Nephron progenitor cell (in vitro differentiated cells): ENCODE measurements around the gene FOXD2.

Experiments
- DNase-seq: peaks from one replicate; pipeline ENCODE4 v3.0.0; 2021
- H3K27ac Mint-ChIP-seq: 2 replicates; pipeline ENCODE4 v1.8.0; 2021; ENCODE audit warnings: mild to moderate bottlenecking, moderate library complexity, mixed read lengths
- H3K27me3 Mint-ChIP-seq: 2 replicates; pipeline ENCODE4 v1.8.0; 2021; ENCODE audit warnings: mild to moderate bottlenecking, low read depth, mixed read lengths; ENCODE audit not compliant: poor library complexity
- H3K36me3 Mint-ChIP-seq: 2 replicates; pipeline ENCODE4 v1.8.0; 2021; ENCODE audit warnings: low read depth, mixed read lengths
- H3K4me1 Mint-ChIP-seq: 2 replicates; pipeline ENCODE4 v1.8.0; 2021; ENCODE audit warnings: mixed read lengths
- H3K4me3 Mint-ChIP-seq: 2 replicates; pipeline ENCODE4 v1.8.0; 2021; ENCODE audit warnings: mild to moderate bottlenecking, moderate library complexity, mixed read lengths
- H3K9me3 Mint-ChIP-seq: 2 replicates; pipeline ENCODE4 v1.8.0; 2021; ENCODE audit warnings: mild to moderate bottlenecking, moderate library complexity, mixed read lengths
- CTCF ChIP-seq: fragments of 200-600 bp; sonication (generic); IDR thresholded peaks from 2 replicates; pipeline ENCODE4 v1.5.0; 2021; ENCODE audit warnings: antibody characterized with exemption

The FOXD2 gene

DNA sequence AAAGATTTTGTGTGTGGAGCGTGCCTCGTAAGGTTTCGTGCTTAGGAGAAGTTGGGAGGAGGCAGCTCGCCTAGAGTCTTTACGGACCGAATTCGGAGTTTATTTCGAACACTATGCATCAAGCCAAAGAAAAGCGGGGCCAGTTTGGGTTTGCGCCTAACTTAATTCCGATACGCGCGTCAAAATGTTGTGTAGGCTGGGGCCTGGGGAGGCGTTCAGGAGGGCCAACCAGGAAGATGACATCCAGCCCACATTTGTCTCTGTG lies 6.4 kb downstream of the FOXD2 start:
- no peaks in the 10 kb centered on the region for H3K27me3 Mint-ChIP-seq
- H3K4me1 Mint-ChIP-seq = peaks cover 36% of the 10 kb centered on the region
- H3K36me3 Mint-ChIP-seq = peaks cover 26% of the 10 kb centered on the region
- no peak overlapping the region for H3K4me3 Mint-ChIP-seq
- TF ChIP-seq CTCF = no peak
- H3K9me3 Mint-ChIP-seq = no peaks in the 10 kb centered on the region
- H3K27ac Mint-ChIP-seq = no peak overlapping the region
- DNase-seq = no peak

DNA sequence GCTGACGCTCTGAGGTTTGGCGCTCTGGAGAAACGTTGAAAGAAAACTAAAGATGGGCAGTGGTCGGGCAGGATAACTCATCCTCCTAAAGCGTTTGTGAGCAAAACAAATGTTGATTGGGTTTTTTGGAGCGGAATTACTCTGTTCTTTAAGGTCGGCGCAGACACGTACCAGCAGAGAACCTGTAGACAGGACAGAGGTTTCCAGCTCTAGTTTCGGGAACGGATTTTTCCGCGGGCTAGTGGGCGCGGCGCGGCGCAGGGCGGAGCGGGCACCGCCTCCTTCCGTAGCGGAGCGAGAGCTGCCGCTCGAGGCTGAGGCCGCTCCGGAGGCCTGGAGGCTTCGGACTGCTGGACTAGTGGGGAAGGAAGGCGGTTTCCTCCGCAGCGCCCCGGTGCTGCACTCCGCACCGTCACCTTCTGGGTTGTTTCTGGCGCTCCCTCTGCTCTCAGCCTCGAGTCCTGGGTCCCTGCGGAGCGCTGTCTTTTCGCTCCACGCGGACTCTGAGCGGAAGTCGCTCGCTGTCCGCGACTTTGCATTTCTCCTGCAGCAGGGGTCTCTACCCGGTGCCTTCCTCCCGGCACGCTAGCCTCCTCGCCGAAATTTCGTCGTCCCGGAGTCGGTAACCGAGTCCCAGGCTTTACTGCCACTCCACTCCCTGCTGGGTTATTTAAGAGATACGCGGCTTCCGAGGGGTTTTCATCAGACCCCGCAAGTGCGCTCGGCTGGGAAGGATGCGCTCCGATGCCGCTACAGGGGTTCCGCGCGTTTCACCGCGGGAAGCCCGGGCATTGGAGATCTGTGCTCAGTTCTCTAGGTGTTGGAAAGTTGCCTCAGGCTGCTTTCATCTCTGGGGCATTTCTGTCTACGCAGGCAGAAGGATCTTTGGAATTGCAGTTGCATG lies 7.0 kb downstream of the FOXD2 start:
- Mint-ChIP-seq H3K4me3 (no peak overlapping the region), H3K9me3 (no peaks in the 10 kb centered on the region), H3K27ac (no peak overlapping the region), H3K27me3 (no peaks in the 10 kb centered on the region), H3K36me3 (peaks cover 26% of the 10 kb centered on the region), H3K4me1 (peaks cover 41% of the 10 kb centered on the region)
- peak; percentile 68 for DNase-seq
- TF ChIP-seq CTCF = no peak

DNA sequence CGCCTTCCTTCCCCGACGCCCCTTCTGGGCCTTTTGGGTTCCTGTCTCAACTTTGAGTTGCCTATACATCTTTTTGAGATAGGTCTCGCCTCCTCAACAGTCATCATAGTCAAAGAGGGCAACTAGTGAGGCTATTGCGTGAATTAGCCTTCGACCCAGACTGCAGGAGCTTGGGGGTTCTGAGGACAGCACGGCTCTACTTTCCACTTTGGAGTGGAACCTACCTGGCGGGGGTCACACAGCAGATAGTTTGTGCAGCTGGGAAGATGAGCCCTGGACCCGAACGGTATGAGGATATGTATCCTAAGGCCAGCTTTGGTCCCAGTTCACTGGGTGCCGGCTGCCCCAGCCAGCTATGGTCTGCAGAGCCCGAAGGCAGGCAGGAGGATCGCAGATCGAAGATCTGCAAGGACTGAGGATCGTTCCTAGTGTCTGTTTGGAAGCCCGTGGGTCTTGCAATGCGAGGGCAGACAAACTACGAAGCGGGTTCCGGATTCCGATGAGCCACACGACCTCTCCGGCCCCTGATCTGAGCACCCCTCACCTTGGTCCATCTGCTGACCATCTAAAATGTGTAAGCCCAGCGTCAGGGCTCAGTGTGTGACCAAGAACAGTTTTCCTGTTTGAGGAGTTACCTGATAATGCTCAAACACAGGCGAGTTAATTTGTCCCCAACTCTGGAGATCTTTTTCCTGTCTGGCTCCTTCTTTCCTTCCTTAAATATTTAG lies 8.1 kb downstream of the FOXD2 start:
- TF ChIP-seq CTCF = no peak
- Mint-ChIP-seq H3K9me3 (no peaks in the 10 kb centered on the region), H3K4me1 (peaks cover 53% of the 10 kb centered on the region), H3K27me3 (no peaks in the 10 kb centered on the region), H3K36me3 (peaks cover 26% of the 10 kb centered on the region), H3K4me3 (no peak overlapping the region), H3K27ac (no peak overlapping the region)
- no peak for DNase-seq

GRCh38 chr1:47448462-47449222 lies 10.8 kb downstream of the FOXD2 start:
- no peak overlapping the region for H3K27ac Mint-ChIP-seq
- no peaks in the 10 kb centered on the region for H3K9me3 Mint-ChIP-seq
- no peak overlapping the region for H3K4me3 Mint-ChIP-seq
- DNase-seq = no peak
- peaks cover 26% of the 10 kb centered on the region for H3K36me3 Mint-ChIP-seq
- no peak for TF ChIP-seq CTCF
- H3K27me3 Mint-ChIP-seq = no peaks in the 10 kb centered on the region
- H3K4me1 Mint-ChIP-seq = peaks cover 67% of the 10 kb centered on the region

DNA sequence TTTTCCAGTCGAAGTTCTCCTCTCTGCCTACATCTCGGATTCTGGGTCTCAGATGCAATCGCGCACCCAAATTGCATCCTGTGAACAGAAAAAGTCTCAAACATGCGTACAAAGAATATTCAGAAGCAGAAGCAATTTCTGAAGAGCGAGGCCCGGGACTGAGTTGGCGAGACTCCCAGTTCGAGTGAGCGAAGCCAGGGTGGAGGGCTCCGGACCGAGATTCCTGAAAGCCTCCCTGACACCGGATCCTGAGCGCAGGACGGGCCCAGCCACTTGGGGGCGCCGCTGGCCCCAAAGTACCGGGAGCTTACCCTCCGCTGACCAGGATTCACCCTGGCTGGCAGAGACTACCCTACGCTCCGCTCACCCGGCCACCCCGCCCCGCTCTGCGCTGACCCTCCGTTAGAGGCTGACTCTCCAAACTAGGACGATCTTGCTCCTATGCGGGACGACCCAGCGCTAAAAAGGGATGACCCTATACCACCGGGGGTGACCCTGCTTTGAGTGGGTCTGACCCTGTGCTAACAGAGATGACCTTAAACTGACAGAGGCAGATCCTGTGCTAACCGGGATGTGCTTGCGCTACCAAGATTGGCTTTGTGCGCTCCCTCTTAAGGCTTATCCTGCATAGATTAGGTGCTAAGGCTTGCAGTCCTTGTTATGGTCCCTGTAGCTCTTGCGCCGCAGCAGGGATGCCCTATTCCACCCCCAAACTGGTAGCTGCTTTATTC lies 12.1 kb downstream of the FOXD2 start:
- peak overlapping the region; percentile 40 for H3K4me3 Mint-ChIP-seq
- DNase-seq = peak; percentile 68
- no peaks in the 10 kb centered on the region for H3K9me3 Mint-ChIP-seq
- peaks cover 5% of the 10 kb centered on the region for H3K27me3 Mint-ChIP-seq
- peak; percentile 54 for TF ChIP-seq CTCF
- H3K36me3 Mint-ChIP-seq = peaks cover 26% of the 10 kb centered on the region
- no peak overlapping the region for H3K27ac Mint-ChIP-seq
- H3K4me1 Mint-ChIP-seq = peaks cover 65% of the 10 kb centered on the region
